ENCODE data around the gene ATP5PB.

The ATP5PB gene

GRCh38 chr1:111422546-111423391, 26.5 kb upstream of the ATP5PB start:
- H3K9me3 ChIP-seq (ENCODE audit: low read length), result no peaks in the 10 kb centered on the region
- H3K36me3 ChIP-seq (ENCODE audit: insufficient read depth, low read length), result no peaks in the 10 kb centered on the region
- no peaks in the 10 kb centered on the region for H3F3A ChIP-seq (ENCODE audit: insufficient read depth, low read length)
- no peaks in the 10 kb centered on the region for H3K27me3 ChIP-seq (ENCODE audit: insufficient read depth, low read length)
- H3K4me2 ChIP-seq (ENCODE audit: low read length), result no peak overlapping the region
- no peak overlapping the region for H2AFZ ChIP-seq (ENCODE audit: low read length)
- H4K20me1 ChIP-seq (ENCODE audit: insufficient read depth, low read length), result no peaks in the 10 kb centered on the region
- no peak overlapping the region for H3K9ac ChIP-seq (ENCODE audit: low read length)
- no peaks in the 10 kb centered on the region for H3K4me1 ChIP-seq (ENCODE audit: insufficient read depth, low read length, severe bottlenecking)
- TF ChIP-seq EZH2 (IDR thresholded peaks at IDR 0.05; ENCODE audit: borderline replicate concordance, low read length) (no peak), CTCF (IDR thresholded peaks at IDR 0.05; ENCODE audit: low read length) (no peak)
- no peaks in the 10 kb centered on the region for H3K9me2 ChIP-seq (ENCODE audit: low read depth, low read length)
- no peak overlapping the region for H3K4me3 ChIP-seq (ENCODE audit: low read depth, low read length, poor library complexity, severe bottlenecking)
- H3K27ac ChIP-seq (ENCODE audit: low read depth, low read length, poor library complexity, severe bottlenecking), result no peak overlapping the region
- H3K79me2 ChIP-seq (ENCODE audit: insufficient read depth, low read length), result no peaks in the 10 kb centered on the region

DNA sequence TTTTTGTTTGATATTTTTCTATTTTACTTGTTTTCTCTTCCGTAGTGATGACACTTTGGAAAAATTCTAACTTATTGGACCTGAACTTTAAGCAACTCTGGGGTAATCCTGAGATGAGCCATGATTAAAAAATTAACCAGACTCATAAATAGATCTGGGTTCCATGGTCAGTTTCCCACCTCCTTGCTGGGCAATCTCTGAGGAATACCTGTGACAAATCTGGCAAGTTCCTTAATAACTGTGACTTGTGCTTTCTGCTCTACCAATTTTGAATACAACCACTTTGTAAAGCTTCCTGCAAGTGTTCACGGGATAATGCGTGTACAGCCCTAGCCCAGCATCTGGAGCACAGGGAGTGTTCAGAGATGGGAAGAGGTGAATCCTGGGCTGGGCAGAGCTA, 25.0 kb upstream of the ATP5PB start:
- no peak overlapping the region for H3K4me2 ChIP-seq (ENCODE audit: low read length)
- H3K9me2 ChIP-seq (ENCODE audit: low read depth, low read length), result no peaks in the 10 kb centered on the region
- no peaks in the 10 kb centered on the region for H3K4me1 ChIP-seq (ENCODE audit: insufficient read depth, low read length, severe bottlenecking)
- no peaks in the 10 kb centered on the region for H3K79me2 ChIP-seq (ENCODE audit: insufficient read depth, low read length)
- TF ChIP-seq CTCF (IDR thresholded peaks at IDR 0.05; ENCODE audit: low read length), result no peak
- no peaks in the 10 kb centered on the region for H3K9me3 ChIP-seq (ENCODE audit: low read length)
- no peaks in the 10 kb centered on the region for H3K27me3 ChIP-seq (ENCODE audit: insufficient read depth, low read length)
- H3K36me3 ChIP-seq (ENCODE audit: insufficient read depth, low read length), result no peaks in the 10 kb centered on the region
- no peak overlapping the region for H2AFZ ChIP-seq (ENCODE audit: low read length)
- no peaks in the 10 kb centered on the region for H4K20me1 ChIP-seq (ENCODE audit: insufficient read depth, low read length)
- no peak overlapping the region for H3K27ac ChIP-seq (ENCODE audit: low read depth, low read length, poor library complexity, severe bottlenecking)
- H3K9ac ChIP-seq (ENCODE audit: low read length), result no peak overlapping the region
- no peaks in the 10 kb centered on the region for H3F3A ChIP-seq (ENCODE audit: insufficient read depth, low read length)
- no peak overlapping the region for H3K4me3 ChIP-seq (ENCODE audit: low read depth, low read length, poor library complexity, severe bottlenecking)

DNA sequence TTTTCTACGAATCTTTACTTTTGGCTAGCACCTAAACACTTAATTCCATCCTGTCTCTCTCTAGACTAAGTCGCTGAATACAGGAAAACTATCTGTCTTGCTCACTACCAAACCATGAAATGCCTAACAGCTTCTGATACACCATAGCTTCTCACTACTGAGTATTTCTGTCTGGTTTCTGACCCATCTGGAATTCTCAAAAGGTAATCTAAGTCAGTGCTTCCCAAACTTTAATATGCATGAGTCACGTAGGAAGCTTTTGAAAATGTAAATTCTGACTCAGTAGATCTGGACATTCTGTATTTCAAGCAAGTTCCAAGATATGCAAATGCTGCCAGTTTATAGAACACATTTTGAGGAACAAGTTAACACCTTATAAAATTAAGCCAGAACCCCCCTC, 12.5 kb upstream of the ATP5PB start:
- Histone ChIP-seq H3K79me2 (ENCODE audit: insufficient read depth, low read length) (no peaks in the 10 kb centered on the region), H3K36me3 (ENCODE audit: insufficient read depth, low read length) (peaks cover 47% of the 10 kb centered on the region), H3K9ac (ENCODE audit: low read length) (no peak overlapping the region), H3K4me1 (ENCODE audit: insufficient read depth, low read length, severe bottlenecking) (no peaks in the 10 kb centered on the region), H4K20me1 (ENCODE audit: insufficient read depth, low read length) (no peaks in the 10 kb centered on the region), H3K4me3 (ENCODE audit: low read depth, low read length, poor library complexity, severe bottlenecking) (no peak overlapping the region), H3K27me3 (ENCODE audit: insufficient read depth, low read length) (no peaks in the 10 kb centered on the region), H2AFZ (ENCODE audit: low read length) (no peak overlapping the region), H3K27ac (ENCODE audit: low read depth, low read length, poor library complexity, severe bottlenecking) (no peak overlapping the region), H3K9me3 (ENCODE audit: low read length) (no peaks in the 10 kb centered on the region), H3F3A (ENCODE audit: insufficient read depth, low read length) (no peaks in the 10 kb centered on the region; the same call in 1 of the 2 replicates), H3K9me2 (ENCODE audit: low read depth, low read length) (no peaks in the 10 kb centered on the region), H3K4me2 (ENCODE audit: low read length) (no peak overlapping the region)
- TF ChIP-seq EZH2 (IDR thresholded peaks at IDR 0.05; ENCODE audit: borderline replicate concordance, low read length) (no peak), CTCF (IDR thresholded peaks at IDR 0.05; ENCODE audit: low read length) (no peak)
